ENCODE data around the gene ESRRA.
A peak's percentile ranks its signal among the peaks of the same experiment; 100 is the strongest.

Gene ESRRA

GRCh38 chr11:64333556-64333955, 28.2 kb downstream of the ESRRA start:
- no peak overlapping the region for H3K27ac Mint-ChIP-seq
- H3K27me3 Mint-ChIP-seq (ENCODE audit: low read depth) = no peaks in the 10 kb centered on the region
- H3K4me3 Mint-ChIP-seq = no peak overlapping the region
- no peaks in the 10 kb centered on the region for H3K9me3 Mint-ChIP-seq
- peaks cover 17% of the 10 kb centered on the region for H3K36me3 Mint-ChIP-seq (ENCODE audit: low read depth)
- H3K4me1 Mint-ChIP-seq (ENCODE audit: low read depth) = peaks cover 17% of the 10 kb centered on the region
- no peak for DNase-seq (ENCODE audit: low spot score)

- Mint-ChIP-seq H3K36me3 (ENCODE audit: low read depth) (peaks cover 28% of the 10 kb centered on the region), H3K4me3 (no peak overlapping the region), H3K9me3 (no peaks in the 10 kb centered on the region), H3K4me1 (ENCODE audit: low read depth) (peaks cover 29% of the 10 kb centered on the region), H3K27ac (peak overlapping the region; percentile 61), H3K27me3 (ENCODE audit: low read depth) (no peaks in the 10 kb centered on the region)
- peak; percentile 63 for DNase-seq (ENCODE audit: low spot score)
These were observed 29.7 kb downstream of the ESRRA start for GRCh38 chr11:64334764-64335735.

- no peaks in the 10 kb centered on the region for H3K9me3 Mint-ChIP-seq
- H3K4me3 Mint-ChIP-seq = no peak overlapping the region
- peaks cover 36% of the 10 kb centered on the region for H3K4me1 Mint-ChIP-seq (ENCODE audit: low read depth)
- no peak for DNase-seq (ENCODE audit: low spot score)
- peaks cover 35% of the 10 kb centered on the region for H3K36me3 Mint-ChIP-seq (ENCODE audit: low read depth)
- no peak overlapping the region for H3K27ac Mint-ChIP-seq
- no peaks in the 10 kb centered on the region for H3K27me3 Mint-ChIP-seq (ENCODE audit: low read depth)
These were observed 32.4 kb downstream of the ESRRA start for GRCh38 chr11:64337538-64338249.

GRCh38 chr11:64338716-64339115, 33.4 kb downstream of the ESRRA start:
- H3K4me3 Mint-ChIP-seq = peak overlapping the region; percentile 93
- peak overlapping the region; percentile 92 for H3K27ac Mint-ChIP-seq
- H3K27me3 Mint-ChIP-seq (ENCODE audit: low read depth) = no peaks in the 10 kb centered on the region
- H3K9me3 Mint-ChIP-seq = no peaks in the 10 kb centered on the region
- peaks cover 36% of the 10 kb centered on the region for H3K4me1 Mint-ChIP-seq (ENCODE audit: low read depth)
- peaks cover 34% of the 10 kb centered on the region for H3K36me3 Mint-ChIP-seq (ENCODE audit: low read depth)
- DNase-seq (ENCODE audit: low spot score) = no peak

- H3K36me3 Mint-ChIP-seq (ENCODE audit: low read depth) = peaks cover 33% of the 10 kb centered on the region
- no peaks in the 10 kb centered on the region for H3K27me3 Mint-ChIP-seq (ENCODE audit: low read depth)
- peak overlapping the region; percentile 93 for H3K4me3 Mint-ChIP-seq
- peak overlapping the region; percentile 92 for H3K27ac Mint-ChIP-seq
- DNase-seq (ENCODE audit: low spot score) = no peak
- no peaks in the 10 kb centered on the region for H3K9me3 Mint-ChIP-seq
- peaks cover 36% of the 10 kb centered on the region for H3K4me1 Mint-ChIP-seq (ENCODE audit: low read depth)
These were observed 34.0 kb downstream of the ESRRA start for GRCh38 chr11:64339286-64339685.

GRCh38 chr11:64339754-64340408, 34.6 kb downstream of the ESRRA start, which contains the start of gene CCDC88B:
Gene CCDC88B, plus strand, starts transcription at chr11:64340204. Its CDS starts 63 bp downstream, at chr11:64340267.
- DNase-seq (ENCODE audit: low spot score) = peak; percentile 81
- Mint-ChIP-seq H3K4me3 (peak within 1 kb of the TSS; percentile 93), H3K9me3 (no peaks in the 10 kb centered on the region), H3K27ac (peak within 1 kb of the TSS; percentile 92), H3K27me3 (ENCODE audit: low read depth) (no peaks in the 10 kb centered on the region), H3K4me1 (ENCODE audit: low read depth) (peaks cover 35% of the 10 kb centered on the region), H3K36me3 (ENCODE audit: low read depth) (peaks cover 31% of the 10 kb centered on the region)

- Mint-ChIP-seq H3K4me1 (ENCODE audit: low read depth) (peaks cover 30% of the 10 kb centered on the region), H3K4me3 (peak overlapping the region; percentile 93), H3K27ac (peak overlapping the region; percentile 92), H3K9me3 (no peaks in the 10 kb centered on the region), H3K27me3 (ENCODE audit: low read depth) (no peaks in the 10 kb centered on the region), H3K36me3 (ENCODE audit: low read depth) (peaks cover 32% of the 10 kb centered on the region)
- peak; percentile 68 for DNase-seq (ENCODE audit: low spot score)
These were observed 35.5 kb downstream of the ESRRA start for GRCh38 chr11:64340671-64341335.

GRCh38 chr11:64341429-64341828, 36.1 kb downstream of the ESRRA start:
- peaks cover 32% of the 10 kb centered on the region for H3K36me3 Mint-ChIP-seq (ENCODE audit: low read depth)
- DNase-seq (ENCODE audit: low spot score) = no peak
- H3K27ac Mint-ChIP-seq = peak overlapping the region; percentile 57
- H3K27me3 Mint-ChIP-seq (ENCODE audit: low read depth) = no peaks in the 10 kb centered on the region
- H3K9me3 Mint-ChIP-seq = no peaks in the 10 kb centered on the region
- peak overlapping the region; percentile 93 for H3K4me3 Mint-ChIP-seq
- H3K4me1 Mint-ChIP-seq (ENCODE audit: low read depth) = peaks cover 30% of the 10 kb centered on the region

- Mint-ChIP-seq H3K4me1 (ENCODE audit: low read depth) (peaks cover 30% of the 10 kb centered on the region), H3K36me3 (ENCODE audit: low read depth) (peaks cover 34% of the 10 kb centered on the region), H3K9me3 (no peaks in the 10 kb centered on the region), H3K27ac (peak overlapping the region; percentile 62), H3K27me3 (ENCODE audit: low read depth) (no peaks in the 10 kb centered on the region), H3K4me3 (peak overlapping the region; percentile 36)
- peak; percentile 86 for DNase-seq (ENCODE audit: low spot score)
These were observed 36.8 kb downstream of the ESRRA start for GRCh38 chr11:64341851-64342791.

- H3K36me3 Mint-ChIP-seq (ENCODE audit: low read depth) = peaks cover 33% of the 10 kb centered on the region
- no peak overlapping the region for H3K27ac Mint-ChIP-seq
- H3K4me1 Mint-ChIP-seq (ENCODE audit: low read depth) = peaks cover 28% of the 10 kb centered on the region
- H3K9me3 Mint-ChIP-seq = no peaks in the 10 kb centered on the region
- no peak for DNase-seq (ENCODE audit: low spot score)
- H3K27me3 Mint-ChIP-seq (ENCODE audit: low read depth) = no peaks in the 10 kb centered on the region
- H3K4me3 Mint-ChIP-seq = peak overlapping the region; percentile 29
These were observed 37.8 kb downstream of the ESRRA start for GRCh38 chr11:64342869-64343745.

- H3K9me3 Mint-ChIP-seq = no peaks in the 10 kb centered on the region
- H3K4me1 Mint-ChIP-seq (ENCODE audit: low read depth) = peaks cover 24% of the 10 kb centered on the region
- H3K27ac Mint-ChIP-seq = no peak overlapping the region
- H3K27me3 Mint-ChIP-seq (ENCODE audit: low read depth) = no peaks in the 10 kb centered on the region
- no peak overlapping the region for H3K4me3 Mint-ChIP-seq
- no peak for DNase-seq (ENCODE audit: low spot score)
- H3K36me3 Mint-ChIP-seq (ENCODE audit: low read depth) = peaks cover 31% of the 10 kb centered on the region
These were observed 38.6 kb downstream of the ESRRA start for GRCh38 chr11:64343767-64344559.
